Fibroblast of the aortic adventitia (primary cell): ENCODE data around the gene TRIM38. TPM values are rescaled to one million over a fixed set of nuclear protein-coding genes. Genes with fewer than 3 reads are reported as not detected.

Experiments used
- DNase-seq: peaks from one replicate; pipeline ENCODE4 v3.0.0-alpha.2; 2010; ENCODE audit warnings: low read depth
- H3K4me3 ChIP-seq: 2 replicates; pipeline ENCODE4 v1.5.1; 2011; ENCODE audit warnings: low read depth, mild to moderate bottlenecking, control low read depth, low read length, moderate library complexity
- total RNA-seq: library from RNA; depleted of rRNA; stranded (reverse); fragments of >200 nt; gene quantifications from 2 replicates; pipeline ENCODE4 v1.2.3, GENCODE V29; 2012; ENCODE audit warnings: low replicate concordance
- TF ChIP-seq, protein P1 (sequence below): IDR thresholded peaks from 2 replicates; pipeline ENCODE4 v1.5.1; 2011; ENCODE audit warnings: mild to moderate bottlenecking, low read length, control low read depth, inconsistent platforms; ENCODE audit not compliant: insufficient read depth

Gene TRIM38
- total RNA-seq, 1 donor = 12.0 TPM

DNA sequence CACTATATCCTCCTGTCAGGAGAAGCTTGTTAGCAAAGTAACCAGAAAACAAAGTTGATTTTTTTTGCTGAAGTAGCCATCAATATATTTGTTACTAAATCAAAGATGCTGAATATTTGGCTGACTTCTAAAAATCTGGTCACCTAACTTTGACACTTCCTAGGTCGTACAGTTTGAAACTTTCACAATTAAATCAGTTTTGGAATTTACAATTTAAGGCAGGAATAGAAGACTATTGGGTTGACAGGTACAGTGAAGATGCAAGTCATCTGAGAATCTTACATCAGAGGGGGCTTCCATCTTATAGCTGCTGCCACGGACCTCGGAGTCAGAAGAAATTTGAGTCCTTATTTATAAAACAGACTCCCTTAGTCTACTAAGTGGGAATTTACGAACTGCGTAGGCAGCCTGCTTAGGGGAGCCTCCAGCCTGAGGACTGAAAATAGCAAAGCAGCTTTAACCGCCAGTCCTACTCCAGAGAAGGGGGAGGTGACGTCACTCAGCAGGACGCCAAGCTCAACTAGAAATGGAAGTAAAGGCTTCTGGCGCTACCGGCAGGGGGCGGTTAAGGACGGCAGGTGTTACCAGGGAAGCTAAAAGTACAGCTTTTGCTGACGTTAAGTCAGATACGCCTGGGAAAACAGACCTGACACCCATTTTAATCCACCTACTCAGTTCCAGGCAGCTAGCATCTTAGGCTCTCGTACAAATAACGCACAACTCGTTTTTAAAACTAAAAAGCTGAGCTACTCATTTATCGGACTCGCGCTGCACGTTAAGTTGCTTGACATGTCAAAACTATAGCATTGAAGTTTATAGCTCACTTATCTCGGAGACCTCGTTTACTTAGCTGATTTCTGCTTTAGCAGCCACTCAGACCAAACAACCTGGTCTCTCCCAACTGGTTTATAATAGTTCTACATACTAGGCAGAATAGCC lies 63.6 kb downstream of the TRIM38 start:
- H3K4me3 ChIP-seq = peak overlapping the region; percentile 75
- DNase-seq = peak; percentile 95
- TF ChIP-seq, protein P1, sequence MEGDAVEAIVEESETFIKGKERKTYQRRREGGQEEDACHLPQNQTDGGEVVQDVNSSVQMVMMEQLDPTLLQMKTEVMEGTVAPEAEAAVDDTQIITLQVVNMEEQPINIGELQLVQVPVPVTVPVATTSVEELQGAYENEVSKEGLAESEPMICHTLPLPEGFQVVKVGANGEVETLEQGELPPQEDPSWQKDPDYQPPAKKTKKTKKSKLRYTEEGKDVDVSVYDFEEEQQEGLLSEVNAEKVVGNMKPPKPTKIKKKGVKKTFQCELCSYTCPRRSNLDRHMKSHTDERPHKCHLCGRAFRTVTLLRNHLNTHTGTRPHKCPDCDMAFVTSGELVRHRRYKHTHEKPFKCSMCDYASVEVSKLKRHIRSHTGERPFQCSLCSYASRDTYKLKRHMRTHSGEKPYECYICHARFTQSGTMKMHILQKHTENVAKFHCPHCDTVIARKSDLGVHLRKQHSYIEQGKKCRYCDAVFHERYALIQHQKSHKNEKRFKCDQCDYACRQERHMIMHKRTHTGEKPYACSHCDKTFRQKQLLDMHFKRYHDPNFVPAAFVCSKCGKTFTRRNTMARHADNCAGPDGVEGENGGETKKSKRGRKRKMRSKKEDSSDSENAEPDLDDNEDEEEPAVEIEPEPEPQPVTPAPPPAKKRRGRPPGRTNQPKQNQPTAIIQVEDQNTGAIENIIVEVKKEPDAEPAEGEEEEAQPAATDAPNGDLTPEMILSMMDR = peak; percentile 94

DNA sequence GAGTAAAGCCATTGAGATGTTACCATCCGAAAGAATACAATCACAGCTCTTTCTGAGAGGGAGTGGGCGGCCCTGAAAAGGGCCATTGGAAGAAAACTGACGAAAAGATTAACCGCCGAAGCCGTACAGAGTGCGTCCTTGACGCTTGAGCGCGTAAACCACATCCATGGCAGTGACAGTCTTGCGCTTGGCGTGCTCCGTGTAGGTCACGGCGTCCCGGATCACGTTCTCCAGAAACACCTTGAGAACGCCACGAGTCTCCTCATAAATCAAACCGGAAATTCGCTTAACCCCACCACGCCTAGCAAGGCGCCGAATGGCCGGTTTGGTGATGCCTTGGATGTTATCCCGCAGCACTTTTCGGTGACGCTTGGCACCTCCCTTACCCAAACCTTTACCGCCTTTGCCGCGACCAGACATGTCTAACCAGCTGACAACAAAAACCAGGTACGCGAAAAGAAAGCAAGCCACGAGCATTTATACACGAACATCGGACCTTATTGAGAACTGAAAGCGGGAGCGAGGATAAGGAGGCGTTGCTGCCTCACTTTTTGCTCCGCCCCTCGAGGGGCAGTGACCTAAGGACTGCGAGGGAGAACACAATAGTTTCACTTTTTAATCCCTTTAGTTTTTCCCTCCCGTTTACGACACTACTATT lies 64.4 kb downstream of the TRIM38 start:
- peak overlapping the region; percentile 75 for H3K4me3 ChIP-seq
- DNase-seq = peak; percentile 96
- TF ChIP-seq, protein P1 = no peak

GRCh38 chr6:26027491-26028211 lies 65.0 kb downstream of the TRIM38 start:
- H3K4me3 ChIP-seq = peak overlapping the region; percentile 75
- TF ChIP-seq, protein P1 = no peak
- no peak for DNase-seq

- H3K4me3 ChIP-seq = no peak overlapping the region
- TF ChIP-seq, protein P1 = no peak
- no peak for DNase-seq
Observed at GRCh38 chr6:26028212-26028745, 65.7 kb downstream of the TRIM38 start.

DNA sequence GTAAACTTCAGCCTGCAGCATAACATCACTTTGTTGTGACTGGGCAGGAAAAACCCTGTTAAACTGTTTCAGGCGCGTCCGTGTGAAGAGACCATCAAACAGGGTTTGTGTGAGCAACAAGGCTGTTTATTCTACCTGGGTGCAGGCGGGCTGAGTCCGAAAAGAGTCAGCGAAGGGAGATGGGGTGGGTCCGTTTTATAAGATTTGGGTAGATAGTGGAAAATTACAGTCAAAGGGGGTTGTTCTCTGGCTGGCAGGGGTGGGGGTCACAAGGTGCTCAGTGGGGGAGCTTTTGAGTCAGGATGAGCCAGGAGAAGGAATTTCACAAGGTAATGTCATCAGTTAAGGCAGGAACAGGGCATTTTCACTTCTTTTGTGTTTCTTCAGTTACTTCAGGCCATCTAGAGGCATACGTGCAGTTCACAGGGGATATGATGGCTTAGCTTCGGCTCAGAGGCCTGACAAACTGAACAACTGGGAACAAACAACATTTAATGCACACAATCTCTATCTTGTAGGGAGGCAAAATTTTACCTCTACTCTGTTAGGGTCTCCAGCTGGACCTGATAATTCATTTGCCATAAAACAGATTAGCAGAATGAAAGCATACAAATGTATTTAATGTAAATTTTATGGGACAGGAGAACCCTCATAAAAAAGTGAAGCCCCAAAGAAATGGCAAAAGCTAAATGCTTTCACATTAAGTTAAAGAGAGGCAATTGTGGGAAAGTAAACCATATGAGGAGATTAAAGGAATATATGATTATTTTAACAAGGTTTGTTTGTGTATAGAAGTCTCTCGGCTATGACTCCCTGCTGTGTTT lies 66.4 kb downstream of the TRIM38 start:
- H3K4me3 ChIP-seq = no peak overlapping the region
- TF ChIP-seq, protein P1 = no peak
- DNase-seq = no peak

DNA sequence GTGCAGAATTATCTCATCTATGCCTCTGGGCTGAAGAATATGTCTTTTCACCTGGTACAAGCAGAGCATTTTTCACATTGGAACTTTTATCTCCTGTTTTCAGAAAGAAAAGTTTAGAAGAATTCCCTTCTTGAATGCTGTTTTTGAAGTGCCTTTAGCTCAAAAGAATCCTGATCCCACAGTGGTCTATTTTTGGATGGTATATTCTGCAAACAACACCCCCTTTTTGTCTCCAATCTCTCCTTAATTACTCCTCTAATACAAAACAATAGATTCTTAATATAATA lies 66.9 kb downstream of the TRIM38 start:
- H3K4me3 ChIP-seq = no peak overlapping the region
- no peak for DNase-seq
- TF ChIP-seq, protein P1 = no peak
